ENCODE measurements around the gene EDDM3A.

DNA sequence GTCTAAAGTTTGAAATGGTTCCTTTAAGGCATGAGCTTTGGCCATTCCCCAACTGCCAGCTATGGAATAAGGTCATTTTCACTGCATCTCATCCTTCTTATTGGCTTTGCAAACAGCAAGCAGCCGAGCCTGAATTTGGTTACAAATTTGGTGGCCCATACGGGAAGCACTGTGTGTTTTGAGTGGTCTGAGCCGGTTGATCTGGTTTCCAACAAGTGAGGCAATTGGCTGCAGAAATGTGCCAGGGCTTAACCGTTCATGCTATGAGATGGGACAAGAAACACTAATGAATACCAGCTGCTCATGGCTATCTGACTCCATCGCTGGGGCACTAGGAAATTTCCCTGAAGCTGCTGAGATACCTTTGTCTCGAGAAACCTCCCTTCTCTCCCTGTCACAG lies 9.3 kb downstream of the EDDM3A start:
- TF ChIP-seq CTCF (conservative IDR thresholded peaks at IDR 0.05; ENCODE audit: low read length) (no peak), EZH2phosphoT487 (IDR thresholded peaks at IDR 0.05; ENCODE audit: borderline replicate concordance, low read depth, low read length) (no peak)

Data from OCI-LY7 (cell line).